HT1080 (cell line): ENCODE results near the gene BIK. TPM values are rescaled to one million over a fixed set of nuclear protein-coding genes. Genes with fewer than 3 reads are reported as not detected.

Experiments
- DNase-seq: peaks from one replicate; pipeline ENCODE4 v3.0.0-alpha.2; 2015; ENCODE audit warnings: low read depth
- total RNA-seq: library from RNA; depleted of rRNA; stranded (reverse); fragments of >200 nt; shearing (Covaris generic); gene quantifications from 2 replicates; pipeline ENCODE4 v1.2.3, GENCODE V29; 2014

The BIK gene
- total RNA-seq, 1 experiment from 2014 or later: 0.14 TPM

DNA sequence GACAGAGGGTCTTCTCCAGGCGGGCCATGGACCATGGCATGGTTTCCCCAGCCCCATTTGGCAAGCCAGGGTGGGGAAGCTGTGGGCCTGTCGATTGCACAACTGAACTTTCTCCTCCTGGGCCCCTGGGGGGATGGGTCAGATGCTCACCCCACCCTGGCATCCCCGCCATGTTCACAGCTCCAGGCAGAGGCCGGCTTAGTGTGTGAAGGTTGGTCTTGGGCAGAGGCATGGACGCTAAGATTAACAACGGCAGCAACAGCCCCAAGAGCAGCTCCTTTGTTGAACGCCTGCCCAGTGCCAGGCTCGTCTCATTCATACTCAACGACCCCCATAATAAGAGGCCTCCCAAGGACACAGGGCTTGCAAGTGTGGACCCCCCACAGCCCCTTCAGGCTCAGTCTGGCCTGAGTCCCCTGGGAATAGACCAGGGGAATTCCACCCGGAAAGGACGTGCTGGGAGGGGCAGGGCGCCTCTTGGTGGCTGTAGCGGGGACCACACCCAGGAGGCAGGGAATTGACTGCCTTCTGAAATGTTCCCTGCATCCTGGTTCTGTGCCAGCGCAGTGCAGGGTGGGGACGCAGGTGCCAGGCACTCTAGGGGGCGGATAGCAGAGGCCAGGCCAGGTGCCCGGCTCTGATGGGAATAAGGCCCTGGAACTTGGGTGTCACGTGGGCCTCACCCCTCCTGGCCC lies 49.1 kb downstream of the BIK start:
- DNase-seq: no peak

DNA sequence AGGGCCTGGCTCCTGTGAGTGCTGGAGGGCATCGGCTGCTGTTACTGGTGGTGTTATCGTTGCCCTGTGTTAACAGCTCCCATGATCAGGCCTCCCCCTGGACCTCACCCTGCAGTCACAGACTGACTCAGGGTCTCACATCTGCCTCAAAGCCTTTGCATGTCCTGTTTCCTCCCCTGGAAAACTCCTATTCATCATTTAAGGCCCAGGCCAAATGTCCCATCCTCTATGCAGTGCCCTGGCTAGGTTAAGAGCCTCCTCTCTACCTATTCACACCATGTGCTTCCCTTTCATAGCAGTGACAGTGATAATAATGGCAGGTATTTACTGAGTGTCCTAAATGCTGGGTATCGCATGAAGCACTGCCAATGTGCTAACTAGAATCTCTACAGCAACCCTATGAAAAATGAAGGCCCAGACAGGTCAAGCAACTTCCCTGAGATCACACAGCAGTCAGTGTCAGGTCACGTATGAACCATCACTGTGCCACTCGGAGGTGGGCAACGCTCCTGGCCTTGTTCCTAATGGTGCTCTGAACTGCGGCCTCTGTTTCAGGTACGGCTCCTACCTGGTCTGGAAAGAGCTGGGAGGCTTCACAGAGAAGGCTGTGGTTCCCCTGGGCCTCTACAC lies 50.1 kb downstream of the BIK start:
- no peak for DNase-seq

- DNase-seq: no peak
Observed at GRCh38 chr22:43162412-43163150, 52.0 kb downstream of the BIK start.

GRCh38 chr22:43163241-43163795 lies 52.8 kb downstream of the BIK start:
- no peak for DNase-seq

- DNase-seq: no peak
Observed at GRCh38 chr22:43164636-43165035, 54.1 kb downstream of the BIK start.

GRCh38 chr22:43166132-43166930 lies 55.8 kb downstream of the BIK start:
- DNase-seq: no peak

DNA sequence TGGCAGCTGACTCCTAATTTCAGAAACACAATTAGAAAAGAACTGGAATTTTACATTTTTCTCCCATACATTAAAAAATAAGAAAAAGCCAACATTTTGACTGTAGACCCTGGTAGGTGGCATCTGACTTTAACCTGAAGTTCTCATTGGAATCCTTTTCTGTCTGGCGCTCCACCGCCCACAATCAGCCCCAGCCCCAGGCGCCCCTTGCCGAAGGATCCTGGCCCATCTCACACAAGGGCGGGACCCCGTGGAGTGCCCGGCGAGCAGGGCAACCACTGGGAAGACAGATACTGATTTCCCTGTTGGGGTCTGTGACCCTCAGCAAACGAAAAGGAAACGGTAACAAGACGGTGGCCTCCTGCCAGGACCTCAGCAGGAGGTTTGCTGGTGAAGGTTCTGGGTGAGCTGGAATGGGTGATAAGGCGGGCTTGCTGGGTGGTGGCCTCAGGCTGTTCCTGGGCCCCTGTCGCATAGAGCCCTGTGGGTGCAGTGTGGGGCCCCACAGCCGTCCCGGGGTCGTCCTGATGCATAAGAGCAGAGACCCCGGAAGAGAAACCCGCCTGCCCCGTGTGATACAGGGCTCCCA lies 56.5 kb downstream of the BIK start:
- no peak for DNase-seq

DNA sequence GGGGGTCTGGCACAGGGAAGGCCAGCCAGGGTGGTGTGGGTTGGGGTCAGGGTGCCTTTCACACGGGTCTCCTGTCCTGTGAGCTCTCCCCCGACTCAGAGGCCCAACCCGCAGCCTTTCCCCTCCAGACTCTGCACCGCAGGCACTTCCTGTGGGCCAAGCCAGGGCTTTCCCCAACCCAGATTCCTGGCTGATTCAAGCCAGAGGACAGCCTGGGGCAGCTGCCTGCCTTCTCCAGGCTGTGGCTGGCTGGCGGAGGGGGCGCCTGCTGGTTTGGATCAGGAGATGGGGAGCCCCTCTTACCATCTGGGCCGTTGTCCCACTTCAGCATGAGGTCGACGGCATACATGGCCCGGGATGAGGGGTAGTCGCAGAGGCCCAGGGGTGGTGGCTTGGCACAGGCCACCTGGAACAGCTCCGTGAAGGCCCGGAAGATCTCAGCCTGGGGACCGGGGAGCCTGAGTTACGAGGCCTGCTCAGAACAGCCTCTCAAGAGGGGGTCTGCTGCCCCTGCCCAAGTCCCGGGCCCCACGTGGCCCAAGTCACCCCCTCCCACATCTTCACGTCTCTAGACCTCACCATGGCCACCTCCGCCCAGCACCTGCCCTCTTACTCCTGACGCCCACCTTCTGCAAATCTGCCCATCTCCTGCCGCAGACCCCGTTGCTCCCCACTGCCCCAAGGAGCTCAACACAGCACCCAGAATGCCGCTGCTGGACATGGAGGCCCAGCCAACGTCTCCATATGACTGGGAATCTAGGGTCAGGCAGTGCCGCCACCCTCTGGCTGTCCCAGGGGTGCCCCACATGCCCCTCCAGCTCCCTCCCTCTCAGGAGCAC lies 58.1 kb downstream of the BIK start:
- no peak for DNase-seq

GRCh38 chr22:43169310-43170130 lies 59.0 kb downstream of the BIK start:
- no peak for DNase-seq

- no peak for DNase-seq
Observed at GRCh38 chr22:43170131-43170480, 59.6 kb downstream of the BIK start.

GRCh38 chr22:43171019-43171491 lies 60.5 kb downstream of the BIK start:
- DNase-seq: no peak

DNA sequence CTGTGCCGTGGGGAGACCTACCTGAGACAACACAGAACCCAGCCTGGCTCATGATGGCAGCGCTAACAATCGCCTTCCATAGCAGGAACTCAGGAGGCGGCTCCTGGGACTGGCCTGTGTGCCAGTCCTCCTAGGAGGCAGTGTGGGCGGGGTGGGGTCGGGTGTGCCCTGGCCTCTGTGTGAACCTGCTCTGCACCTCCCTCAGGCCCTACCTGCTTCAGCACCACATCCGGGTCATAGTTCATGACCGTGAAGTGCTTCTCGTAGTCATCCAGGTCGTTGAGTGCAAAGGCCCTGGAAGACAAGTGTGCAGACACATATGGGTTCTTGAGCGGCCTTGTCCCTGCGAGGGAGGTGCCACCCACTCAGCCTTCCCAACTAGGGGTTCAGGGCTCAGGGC lies 61.1 kb downstream of the BIK start:
- no peak for DNase-seq

DNA sequence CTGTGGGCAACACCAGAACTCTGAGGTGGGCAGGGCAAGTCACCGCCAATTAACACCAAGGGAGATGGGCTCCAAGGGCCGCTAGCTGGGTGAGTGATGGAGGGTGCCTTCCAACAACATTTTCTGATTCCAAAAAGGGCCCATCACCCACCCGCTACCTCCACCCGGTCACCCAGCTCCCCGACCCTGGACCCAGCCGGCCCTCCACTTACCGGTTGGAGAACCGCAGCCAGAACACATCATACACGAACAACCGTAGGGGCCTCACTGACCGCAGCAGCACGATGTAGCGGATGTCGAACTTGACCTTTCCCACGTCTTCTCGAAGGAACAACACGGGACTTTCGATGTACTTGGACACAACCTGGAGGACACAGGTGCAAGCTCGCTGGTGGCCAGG lies 61.6 kb downstream of the BIK start:
- no peak for DNase-seq

DNA sequence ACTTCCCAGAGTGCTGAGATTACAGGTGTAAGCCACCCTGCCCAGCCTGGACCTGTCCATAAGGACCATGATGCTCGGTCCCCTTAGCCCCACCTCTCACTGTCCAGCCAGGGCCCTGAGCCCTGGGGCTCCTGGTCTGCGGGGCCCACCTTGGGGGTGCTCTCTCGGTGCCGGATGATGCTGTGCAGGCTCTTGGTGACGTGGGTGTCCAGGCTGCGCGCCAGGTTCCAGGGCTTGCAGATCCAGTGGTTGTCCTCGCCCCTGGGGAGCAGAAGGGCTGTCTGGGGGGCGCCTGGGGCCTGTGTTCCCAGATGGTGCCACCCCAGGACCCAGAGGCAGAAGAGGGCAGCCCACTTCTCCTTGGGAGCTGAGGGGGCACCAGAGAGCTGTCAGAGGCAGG lies 63.0 kb downstream of the BIK start:
- no peak for DNase-seq

DNA sequence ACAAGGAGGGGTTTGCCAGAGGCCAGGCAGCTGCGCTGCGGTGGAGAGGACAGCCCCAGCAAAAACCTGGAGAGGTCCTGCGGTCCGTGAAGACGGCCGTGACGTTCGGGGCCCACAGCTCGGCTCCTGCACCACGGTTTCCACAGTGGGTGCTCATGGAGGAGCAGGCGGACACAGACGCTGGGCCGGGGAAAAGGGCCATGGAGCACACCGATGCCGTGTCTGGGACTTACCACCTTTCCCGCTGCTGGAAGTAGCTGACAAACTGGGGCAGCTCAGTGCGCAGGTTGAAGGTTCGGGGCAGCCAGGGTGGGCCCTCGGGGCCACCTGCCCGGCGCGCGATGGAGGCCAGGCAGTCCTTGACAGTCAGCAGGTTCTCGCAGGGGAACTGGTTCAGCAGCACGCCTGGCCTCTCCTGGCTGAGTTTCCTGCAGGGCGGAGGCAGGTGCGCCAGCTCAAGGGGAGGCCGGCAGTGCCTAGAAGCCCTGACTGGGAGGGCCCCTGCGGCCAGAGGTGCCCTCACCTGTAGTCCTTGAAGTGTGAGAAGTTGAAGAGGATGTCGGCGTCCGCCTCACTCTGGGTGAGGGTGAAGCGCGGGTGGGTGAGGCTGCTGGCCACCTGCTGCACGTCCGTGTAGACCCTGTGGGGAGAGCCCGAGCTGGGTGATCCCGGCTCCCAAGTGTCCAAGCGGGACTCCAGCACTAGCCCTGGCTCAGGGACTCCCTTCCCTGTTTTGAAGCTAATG lies 63.6 kb downstream of the BIK start:
- DNase-seq: no peak

DNA sequence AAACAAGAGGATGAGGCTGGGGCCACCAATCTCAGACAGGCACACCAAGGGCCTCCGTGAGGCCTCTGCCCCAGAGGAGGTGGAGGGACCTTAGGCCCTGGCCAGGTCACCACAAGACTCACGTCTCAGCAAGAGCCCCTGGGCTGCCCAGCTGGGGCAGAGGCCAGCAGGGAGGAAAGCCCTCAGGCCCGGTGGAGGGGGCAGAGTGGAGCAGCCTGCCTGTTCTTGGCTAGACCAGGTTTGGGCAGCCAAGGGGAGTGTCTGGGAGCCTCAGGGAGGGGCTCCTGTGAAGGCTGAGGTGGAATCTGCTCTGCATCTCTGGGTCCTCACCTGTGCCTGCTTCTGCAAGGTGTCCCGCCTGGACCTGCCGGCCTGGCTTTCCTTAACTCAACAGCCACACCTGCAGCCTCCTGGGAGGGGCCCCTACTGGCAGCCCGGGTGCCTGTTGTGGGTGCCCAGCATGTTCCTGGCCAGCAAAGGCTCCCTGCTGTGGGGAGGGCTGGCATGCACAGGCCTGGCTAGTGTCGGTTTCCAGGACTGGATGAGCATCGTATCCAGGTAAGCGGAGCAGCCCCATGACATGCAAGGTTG lies 64.5 kb downstream of the BIK start:
- no peak for DNase-seq

- no peak for DNase-seq
Observed at GRCh38 chr22:43176090-43176489, 65.5 kb downstream of the BIK start.

DNA sequence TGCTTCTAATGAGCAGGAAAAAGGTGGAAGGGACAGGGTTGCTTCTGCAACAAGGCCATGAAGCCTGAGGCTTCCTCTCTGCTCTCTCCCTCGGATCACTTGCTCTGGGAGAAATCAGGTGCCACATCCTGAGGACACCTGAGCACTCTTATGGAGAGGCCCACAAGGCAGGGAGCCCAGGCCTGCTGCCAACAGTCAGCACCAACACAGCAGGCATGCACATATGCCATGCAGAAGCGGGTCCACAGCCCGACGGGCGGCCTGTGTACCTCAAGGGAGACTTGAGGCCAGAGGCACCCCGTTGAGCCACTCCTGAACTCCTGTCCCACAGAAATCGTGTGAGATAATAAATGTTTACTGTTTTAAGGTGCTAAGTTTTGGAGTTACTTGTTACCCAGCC lies 66.9 kb downstream of the BIK start:
- DNase-seq: no peak
